Rectal smooth muscle tissue (tissue), 1 donor: ENCODE results near the gene ALDH1L2.

Experiments
- H3K27ac ChIP-seq: one replicate; pipeline ENCODE4 v1.7.0; 2013; ENCODE audit warnings: low read depth, low read length, inconsistent platforms
- H3K27me3 ChIP-seq: one replicate; pipeline ENCODE4 v1.7.0; 2013; ENCODE audit warnings: low read length; ENCODE audit not compliant: control insufficient read depth, insufficient read depth
- H3K36me3 ChIP-seq: one replicate; pipeline ENCODE4 v1.7.0; 2013; ENCODE audit warnings: low read length; ENCODE audit not compliant: control insufficient read depth, insufficient read depth
- H3K4me1 ChIP-seq: one replicate; pipeline ENCODE4 v1.7.0; 2013; ENCODE audit warnings: low read length; ENCODE audit not compliant: control insufficient read depth, insufficient read depth
- H3K4me3 ChIP-seq: one replicate; pipeline ENCODE4 v1.7.0; 2013; ENCODE audit warnings: low read length
- H3K9ac ChIP-seq: one replicate; pipeline ENCODE4 v1.7.0; 2013; ENCODE audit warnings: low read length

The ALDH1L2 gene

DNA sequence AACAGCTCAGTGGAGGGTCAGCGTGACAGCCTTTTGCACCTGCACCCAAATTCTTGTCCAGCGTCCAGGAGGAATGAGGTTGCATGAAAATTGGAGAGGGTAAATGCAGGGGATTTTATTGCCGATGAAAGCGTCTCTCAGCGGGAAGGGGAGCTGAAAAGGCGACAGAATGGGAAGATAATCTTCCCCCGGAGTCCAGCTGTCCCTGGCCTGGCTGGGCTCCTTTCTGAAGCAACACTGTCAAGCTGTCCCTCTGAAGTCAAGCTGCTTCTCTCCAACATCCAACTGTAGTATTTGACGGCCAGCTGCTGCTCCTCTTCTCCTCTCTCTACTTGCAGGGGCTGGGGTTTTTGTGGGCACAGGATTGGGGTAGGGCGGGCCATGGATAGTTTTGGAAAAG lies 65.5 kb downstream of the ALDH1L2 start:
- H3K4me1 ChIP-seq = no peaks in the 10 kb centered on the region
- H3K9ac ChIP-seq = no peak overlapping the region
- H3K27me3 ChIP-seq = no peaks in the 10 kb centered on the region
- no peaks in the 10 kb centered on the region for H3K36me3 ChIP-seq
- H3K27ac ChIP-seq = no peak overlapping the region
- H3K4me3 ChIP-seq = no peak overlapping the region

DNA sequence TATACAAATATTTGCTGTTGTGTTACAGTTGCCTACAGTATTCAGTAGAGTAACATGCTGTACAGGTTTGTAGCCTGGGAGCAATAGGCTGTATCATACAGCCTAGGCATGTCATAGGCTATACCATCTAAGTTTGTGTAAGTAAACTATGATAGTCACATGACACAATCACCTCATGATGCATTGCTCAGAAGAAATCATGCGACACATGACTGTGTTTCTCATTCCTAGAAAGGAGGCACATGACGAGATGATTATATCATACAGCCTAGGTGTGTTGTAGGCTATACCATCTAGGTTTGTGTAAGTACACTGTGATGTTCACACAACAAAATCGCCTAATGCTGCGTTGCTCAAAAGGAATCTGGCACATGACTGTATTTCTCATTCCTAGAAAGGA lies 66.2 kb downstream of the ALDH1L2 start:
- H3K4me1 ChIP-seq = no peaks in the 10 kb centered on the region
- no peaks in the 10 kb centered on the region for H3K36me3 ChIP-seq
- H3K27me3 ChIP-seq = no peaks in the 10 kb centered on the region
- H3K4me3 ChIP-seq = no peak overlapping the region
- H3K9ac ChIP-seq = no peak overlapping the region
- no peak overlapping the region for H3K27ac ChIP-seq

DNA sequence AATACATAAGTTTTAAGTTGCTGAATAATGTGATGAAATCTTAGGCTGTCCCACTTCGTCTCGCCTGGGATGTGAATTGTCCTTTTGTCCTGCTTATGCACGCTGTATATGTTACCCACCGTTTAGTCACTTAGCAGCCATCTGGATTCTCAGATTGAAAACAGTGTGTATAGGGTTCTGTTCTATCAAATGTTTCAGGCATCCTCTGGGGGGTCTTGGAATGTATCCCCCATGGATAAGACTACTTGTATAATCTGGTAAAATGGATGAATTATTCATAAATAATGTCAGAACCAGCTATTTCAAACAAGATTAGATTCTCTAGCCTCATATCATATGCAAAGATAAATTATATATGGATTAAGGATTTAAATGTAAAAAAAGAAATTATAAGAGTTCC lies 68.7 kb downstream of the ALDH1L2 start:
- H3K4me3 ChIP-seq = no peak overlapping the region
- no peaks in the 10 kb centered on the region for H3K36me3 ChIP-seq
- H3K27me3 ChIP-seq = no peaks in the 10 kb centered on the region
- H3K9ac ChIP-seq = no peak overlapping the region
- H3K4me1 ChIP-seq = no peaks in the 10 kb centered on the region
- no peak overlapping the region for H3K27ac ChIP-seq

DNA sequence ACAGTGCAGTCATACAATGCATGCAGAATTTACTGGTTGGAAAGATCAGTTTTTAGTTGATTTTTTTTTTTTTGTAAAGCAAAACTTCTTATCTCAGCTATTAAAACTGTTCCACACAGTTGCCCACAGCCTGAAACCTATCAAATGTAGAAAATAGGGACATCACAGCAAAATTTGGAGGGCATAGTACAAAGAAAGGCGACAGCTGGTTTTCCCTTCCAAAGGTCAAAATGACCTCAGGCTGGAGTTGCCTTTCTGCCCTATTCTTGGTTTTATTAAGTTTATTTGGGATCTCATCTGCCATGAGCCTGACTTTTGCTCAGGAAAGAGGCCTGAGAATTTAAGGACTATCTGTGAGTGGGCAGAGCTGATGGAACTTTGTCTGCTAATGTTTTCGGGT lies 69.7 kb downstream of the ALDH1L2 start:
- H3K36me3 ChIP-seq = no peaks in the 10 kb centered on the region
- no peak overlapping the region for H3K9ac ChIP-seq
- H3K4me3 ChIP-seq = no peak overlapping the region
- no peak overlapping the region for H3K27ac ChIP-seq
- no peaks in the 10 kb centered on the region for H3K4me1 ChIP-seq
- no peaks in the 10 kb centered on the region for H3K27me3 ChIP-seq

DNA sequence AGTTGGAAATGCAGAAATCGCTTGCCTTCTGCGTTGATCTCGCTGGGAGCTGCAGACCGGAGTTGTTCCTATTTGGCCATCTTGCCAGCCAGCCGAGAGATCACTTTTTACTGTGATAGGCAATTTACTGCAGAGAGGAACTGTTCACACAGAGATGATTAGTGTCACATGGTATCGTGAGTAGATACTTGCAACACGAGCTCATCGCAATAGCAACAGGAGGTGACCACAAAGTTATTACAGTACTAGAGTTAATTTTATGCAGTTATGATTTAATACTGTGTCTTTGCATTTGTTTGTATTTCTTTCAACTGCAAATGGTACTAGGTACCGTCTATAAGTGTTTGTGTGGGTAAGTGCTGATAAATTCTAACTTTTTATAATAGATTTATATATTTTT lies 70.4 kb downstream of the ALDH1L2 start:
- Histone ChIP-seq H3K36me3 (no peaks in the 10 kb centered on the region), H3K9ac (no peak overlapping the region), H3K27me3 (no peaks in the 10 kb centered on the region), H3K27ac (no peak overlapping the region), H3K4me1 (no peaks in the 10 kb centered on the region), H3K4me3 (no peak overlapping the region)

DNA sequence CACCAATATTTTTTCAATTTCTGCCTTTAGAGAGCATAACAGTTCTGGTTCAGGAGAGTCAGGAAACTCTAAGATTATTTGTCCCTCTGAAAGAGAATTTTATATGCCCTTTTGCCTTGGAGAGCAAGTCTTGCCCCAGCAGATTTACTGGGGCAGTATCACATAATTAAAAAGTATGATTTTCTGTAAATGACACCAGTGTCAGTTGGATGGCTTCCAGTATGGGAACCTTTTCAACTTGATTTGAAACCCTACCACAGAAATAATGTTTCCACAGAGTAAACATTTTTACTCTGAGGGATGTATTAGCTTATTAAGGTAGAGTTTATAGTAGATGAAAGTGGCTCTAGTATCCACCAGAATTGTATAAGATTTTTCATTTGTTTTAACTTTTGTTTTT lies 82.8 kb downstream of the ALDH1L2 start:
- H3K27ac ChIP-seq = no peak overlapping the region
- H3K4me3 ChIP-seq = no peak overlapping the region
- no peaks in the 10 kb centered on the region for H3K27me3 ChIP-seq
- no peaks in the 10 kb centered on the region for H3K4me1 ChIP-seq
- H3K9ac ChIP-seq = no peak overlapping the region
- H3K36me3 ChIP-seq = peaks cover 9% of the 10 kb centered on the region

DNA sequence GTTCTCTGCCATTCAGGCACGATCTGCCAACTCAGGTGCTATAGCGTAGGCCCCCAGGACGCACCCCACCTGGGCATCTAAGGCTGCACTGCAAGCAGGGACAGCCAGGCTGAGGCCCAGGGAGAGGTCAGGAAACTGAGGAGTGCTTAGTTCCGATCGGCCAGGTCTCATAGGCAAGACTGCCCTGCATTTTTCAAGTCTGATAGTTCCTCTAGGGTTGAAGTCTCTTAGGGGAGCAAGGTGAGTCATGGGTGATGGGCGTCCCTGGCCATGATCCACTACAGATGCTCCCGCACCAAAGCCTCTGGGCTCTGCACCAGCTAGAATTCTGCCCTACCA lies 84.9 kb downstream of the ALDH1L2 start:
- Histone ChIP-seq H3K4me3 (no peak overlapping the region), H3K27me3 (no peaks in the 10 kb centered on the region), H3K36me3 (peaks cover 11% of the 10 kb centered on the region), H3K9ac (no peak overlapping the region), H3K27ac (no peak overlapping the region), H3K4me1 (no peaks in the 10 kb centered on the region)

DNA sequence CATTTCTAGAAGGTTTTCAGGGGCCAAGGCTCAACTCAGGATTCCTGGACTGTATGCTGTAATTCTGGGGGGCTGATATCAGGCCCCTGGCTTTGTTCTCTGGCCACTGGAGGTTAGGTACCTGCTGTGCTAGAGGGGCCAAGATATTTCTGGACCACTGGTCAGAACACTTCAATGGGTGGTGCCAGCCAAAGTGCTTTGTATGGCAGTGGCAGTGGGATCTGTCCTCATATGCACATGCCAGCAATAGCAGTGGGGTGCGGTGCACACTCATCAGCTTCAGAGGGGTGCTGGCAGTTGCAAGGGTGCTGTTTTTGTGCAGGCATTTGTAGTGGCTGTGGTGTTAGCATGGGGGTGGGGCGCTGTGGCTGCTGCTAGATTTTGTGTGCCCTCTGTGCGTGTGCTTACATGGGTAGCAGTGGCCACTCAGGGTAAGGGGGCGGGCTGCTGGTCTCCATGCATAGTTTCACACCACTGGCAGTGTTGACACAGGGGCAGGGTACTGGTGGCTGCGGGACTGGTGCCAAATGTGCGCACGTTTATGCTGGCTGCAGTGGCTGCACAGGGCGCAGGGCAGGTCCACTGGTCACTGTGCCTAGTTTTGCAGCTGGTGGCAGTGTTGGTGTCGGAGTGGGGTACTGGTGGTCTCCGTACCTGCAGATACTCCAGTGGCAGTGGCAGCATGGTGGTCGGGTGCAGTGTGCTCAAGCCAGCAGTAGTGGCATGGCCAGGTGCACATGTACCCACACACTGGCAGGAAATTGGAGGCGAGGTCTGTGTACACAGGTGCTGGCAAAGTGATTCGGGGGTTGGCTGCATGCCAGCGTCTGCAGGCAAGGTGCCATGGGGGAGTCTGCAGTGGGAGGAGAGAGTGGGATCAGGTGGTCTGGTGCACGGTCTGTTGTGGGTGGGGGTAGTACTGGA lies 85.6 kb downstream of the ALDH1L2 start:
- Histone ChIP-seq H3K4me3 (no peak overlapping the region), H3K36me3 (peaks cover 11% of the 10 kb centered on the region), H3K9ac (no peak overlapping the region), H3K27ac (no peak overlapping the region), H3K4me1 (no peaks in the 10 kb centered on the region), H3K27me3 (no peaks in the 10 kb centered on the region)

DNA sequence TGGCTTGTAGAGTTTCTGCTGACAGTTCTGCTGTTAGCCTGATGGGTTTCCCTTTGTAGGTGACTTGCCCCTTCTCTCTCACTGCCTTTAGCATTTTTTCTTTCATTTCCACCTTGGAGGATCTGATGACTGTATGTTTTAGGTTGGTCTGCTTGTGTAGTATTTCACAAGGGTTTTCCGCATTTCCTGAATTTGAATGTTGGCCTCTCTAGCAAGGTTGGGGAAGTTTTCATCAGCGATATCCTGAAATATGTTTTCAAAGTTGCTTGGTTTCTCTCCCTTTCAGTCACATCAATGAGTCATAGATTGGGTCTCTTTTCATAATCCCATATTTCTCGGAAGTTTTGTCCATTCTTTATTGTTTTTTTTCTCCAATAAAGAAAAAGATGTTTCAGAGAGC lies 86.7 kb downstream of the ALDH1L2 start:
- peaks cover 17% of the 10 kb centered on the region for H3K36me3 ChIP-seq
- no peak overlapping the region for H3K4me3 ChIP-seq
- no peak overlapping the region for H3K9ac ChIP-seq
- H3K27ac ChIP-seq = no peak overlapping the region
- no peaks in the 10 kb centered on the region for H3K4me1 ChIP-seq
- H3K27me3 ChIP-seq = no peaks in the 10 kb centered on the region

DNA sequence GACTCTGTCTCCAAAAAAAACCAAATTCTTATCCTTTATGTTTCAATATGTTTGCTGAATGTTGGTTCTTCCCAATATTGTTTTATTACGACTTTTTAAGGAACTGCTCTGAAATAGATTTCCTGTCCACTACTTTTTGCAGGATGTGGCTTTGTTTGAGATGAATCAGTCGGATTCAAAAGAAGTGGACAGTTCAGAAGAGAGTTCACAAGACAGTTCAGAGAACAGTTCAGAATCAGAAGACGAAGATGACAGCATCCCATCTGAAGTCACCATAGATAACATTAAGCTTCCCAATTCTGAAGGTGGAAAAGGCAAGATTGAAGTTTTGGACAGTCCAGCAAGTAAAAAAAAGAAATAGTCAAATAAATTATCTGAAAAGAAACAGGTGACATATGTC lies 89.9 kb downstream of the ALDH1L2 start:
- Histone ChIP-seq H3K27ac (no peak overlapping the region), H3K9ac (no peak overlapping the region), H3K27me3 (no peaks in the 10 kb centered on the region), H3K36me3 (peaks cover 23% of the 10 kb centered on the region), H3K4me3 (no peak overlapping the region), H3K4me1 (no peaks in the 10 kb centered on the region)

DNA sequence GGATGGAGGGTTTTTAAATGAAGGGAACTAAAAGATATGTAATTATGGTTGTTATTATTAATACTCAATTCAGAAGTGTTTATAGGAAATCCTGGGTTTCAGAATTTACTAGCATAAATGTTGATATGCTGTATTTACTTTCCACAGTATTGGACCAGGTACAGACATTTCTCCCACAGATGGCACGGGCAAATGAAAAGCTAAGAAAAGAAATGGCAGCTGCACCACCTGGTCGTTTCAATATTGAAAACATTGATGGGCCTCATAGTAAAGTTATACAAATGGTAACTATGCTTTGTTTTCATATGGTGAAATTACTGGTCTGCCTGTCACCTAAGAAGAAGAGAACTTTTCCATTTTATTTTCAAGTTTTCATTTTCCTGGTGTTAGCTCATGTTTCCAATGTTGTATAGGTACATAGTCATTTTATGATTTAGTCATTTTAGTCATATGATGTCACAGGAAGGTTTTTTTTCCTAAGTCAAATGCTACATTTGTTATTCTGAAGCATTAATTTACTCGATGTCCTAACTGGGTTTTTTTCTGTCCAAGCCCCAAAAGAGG lies 92.6 kb downstream of the ALDH1L2 start:
- Histone ChIP-seq H3K4me3 (no peak overlapping the region), H3K4me1 (peaks cover 4% of the 10 kb centered on the region), H3K27me3 (no peaks in the 10 kb centered on the region), H3K9ac (no peak overlapping the region), H3K36me3 (peaks cover 17% of the 10 kb centered on the region), H3K27ac (no peak overlapping the region)

DNA sequence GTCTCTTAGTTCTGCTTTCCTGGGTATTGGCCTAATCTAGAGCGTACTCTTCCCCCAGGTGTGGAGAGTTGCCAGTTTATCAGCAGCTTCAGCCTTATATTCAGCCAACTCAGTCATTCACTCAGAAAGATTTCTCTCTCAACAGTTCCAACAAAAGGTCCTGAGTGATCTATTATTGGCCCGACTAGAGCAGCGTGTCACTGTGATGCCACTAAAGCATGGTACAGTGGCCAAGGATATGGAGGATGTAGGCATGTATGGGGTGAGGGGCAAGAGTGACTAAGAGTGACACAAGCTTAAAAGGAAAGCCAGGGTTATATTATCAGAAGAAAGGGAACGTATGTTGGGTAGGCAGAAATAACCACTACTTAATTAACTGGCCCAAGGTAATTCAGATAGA lies 93.3 kb downstream of the ALDH1L2 start:
- Histone ChIP-seq H3K4me1 (peaks cover 4% of the 10 kb centered on the region), H3K4me3 (no peak overlapping the region), H3K27me3 (no peaks in the 10 kb centered on the region), H3K27ac (no peak overlapping the region), H3K36me3 (peaks cover 17% of the 10 kb centered on the region), H3K9ac (no peak overlapping the region)
